TTC549 (cell line): Measurements from ENCODE around the gene HSPA1B.
"Not testable (repeated sequence)": the region's sequence is repeated elsewhere in the genome, so short reads cannot be mapped to it uniquely, and the experiment has no call there.

Source experiments
- FAIRE-seq: peaks from 2 replicates; lab custom pipeline; 2012; peaks lifted over from hg19 to GRCh38; lab: Jason Lieb, UNC

HSPA1B gene

DNA sequence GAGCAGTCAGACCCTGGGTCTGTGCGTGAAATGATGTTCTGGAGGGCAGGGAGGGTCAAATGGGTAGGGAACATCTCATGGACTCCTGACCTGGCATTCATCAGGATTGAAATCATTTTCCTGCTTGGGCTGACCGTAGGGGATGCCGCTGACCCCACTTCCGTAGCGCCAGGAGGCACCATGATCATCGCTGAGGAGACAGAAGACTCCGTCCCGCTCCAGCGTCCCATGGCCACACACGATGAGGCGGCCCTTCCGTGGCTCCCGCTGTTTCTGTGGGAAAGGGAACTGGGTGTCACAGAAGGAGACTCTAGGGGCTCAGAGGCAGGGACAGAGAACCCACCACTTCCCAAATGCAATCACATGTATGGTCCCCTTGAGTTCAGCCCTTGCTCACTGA lies 32.8 kb downstream of the HSPA1B start:
- no peak for FAIRE-seq

DNA sequence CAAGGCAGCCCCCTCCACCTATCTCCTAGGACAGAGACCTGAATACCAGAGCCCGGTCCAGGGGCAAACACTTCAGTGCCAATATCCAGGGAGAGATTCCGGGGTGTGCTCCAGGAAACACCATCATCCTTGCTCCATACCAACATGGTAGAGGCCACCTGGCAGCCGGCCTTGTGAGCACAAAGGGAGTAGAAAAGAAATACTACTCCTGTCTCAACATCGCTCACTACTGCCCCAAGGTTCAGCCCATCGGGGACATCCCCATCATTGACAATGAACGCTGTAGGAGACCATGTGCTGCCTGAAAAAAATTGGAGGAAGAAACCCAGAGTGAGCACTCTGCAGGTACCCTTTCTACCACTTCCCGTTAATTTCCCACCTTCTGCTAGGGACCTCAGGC lies 33.6 kb downstream of the HSPA1B start:
- FAIRE-seq, result no peak

DNA sequence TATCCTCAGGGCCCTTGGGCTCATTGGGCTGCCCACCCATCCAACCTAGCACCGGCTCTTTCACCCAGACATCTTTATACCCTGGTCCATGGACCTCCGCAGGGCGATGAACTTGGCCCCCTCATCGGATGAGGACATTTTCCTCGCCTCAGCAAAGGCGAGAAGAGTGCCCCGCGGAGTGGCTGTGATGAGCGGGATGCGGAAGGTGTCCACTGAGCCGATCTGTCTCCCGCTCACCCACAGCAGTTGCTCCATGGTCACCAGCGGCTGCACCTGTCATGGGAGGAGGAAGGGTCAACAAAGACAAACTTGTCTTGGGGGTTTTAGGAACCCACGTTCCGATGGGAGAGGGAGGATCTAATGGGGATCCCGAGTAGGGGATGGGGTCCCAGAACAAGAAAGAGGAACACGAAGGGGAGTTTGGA lies 34.4 kb downstream of the HSPA1B start:
- FAIRE-seq, result no peak

DNA sequence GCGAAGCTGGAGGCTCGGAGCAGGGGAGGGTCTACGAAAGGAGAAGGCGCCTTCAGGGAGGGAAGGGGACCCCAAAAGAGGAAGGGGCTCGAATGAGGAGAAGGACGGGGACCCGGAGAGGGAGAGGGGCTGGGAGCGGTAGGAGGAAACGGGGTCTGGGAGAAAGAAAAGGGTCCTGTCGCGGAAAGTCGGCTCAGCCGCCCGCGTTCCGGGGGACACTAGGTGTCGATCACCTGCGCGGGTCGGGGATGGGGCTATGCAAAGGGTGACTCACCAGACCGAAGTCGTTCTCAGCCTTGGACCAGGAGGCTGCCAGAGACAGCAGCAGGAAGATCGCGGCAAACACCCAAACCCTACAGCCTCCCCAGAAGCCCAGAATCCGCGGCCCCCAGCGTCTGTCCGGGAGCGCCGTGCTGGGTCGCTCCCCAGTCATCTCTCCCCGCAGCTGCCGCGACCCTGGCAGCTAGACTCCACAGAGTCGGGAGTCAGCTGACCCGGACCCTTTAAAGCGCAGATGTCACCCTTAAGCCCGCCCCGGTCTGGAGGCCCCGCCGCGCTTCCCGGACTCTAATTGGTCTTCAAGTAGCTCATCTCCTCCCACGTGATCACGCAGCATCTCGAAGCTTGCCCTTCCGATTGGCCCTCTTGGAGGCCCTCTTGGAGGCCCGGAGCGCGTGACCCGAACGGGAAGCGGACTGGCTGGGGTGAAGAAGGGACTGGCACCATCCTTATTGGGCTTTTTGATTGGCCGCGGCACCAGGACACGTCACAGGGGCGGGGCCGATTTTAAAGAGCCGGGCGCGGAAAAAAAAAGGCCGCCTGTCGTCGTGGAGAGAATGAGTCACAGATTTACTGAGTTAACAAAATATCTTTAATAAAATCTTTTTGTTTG lies 35.1 kb downstream of the HSPA1B start, which contains the start of gene NEU1:
Gene NEU1 (minus strand): TSS at position 478 of the 892 bp plus-strand sequence. CDS start 45 bp downstream, at position 433.
- FAIRE-seq, result peak; percentile 97

DNA sequence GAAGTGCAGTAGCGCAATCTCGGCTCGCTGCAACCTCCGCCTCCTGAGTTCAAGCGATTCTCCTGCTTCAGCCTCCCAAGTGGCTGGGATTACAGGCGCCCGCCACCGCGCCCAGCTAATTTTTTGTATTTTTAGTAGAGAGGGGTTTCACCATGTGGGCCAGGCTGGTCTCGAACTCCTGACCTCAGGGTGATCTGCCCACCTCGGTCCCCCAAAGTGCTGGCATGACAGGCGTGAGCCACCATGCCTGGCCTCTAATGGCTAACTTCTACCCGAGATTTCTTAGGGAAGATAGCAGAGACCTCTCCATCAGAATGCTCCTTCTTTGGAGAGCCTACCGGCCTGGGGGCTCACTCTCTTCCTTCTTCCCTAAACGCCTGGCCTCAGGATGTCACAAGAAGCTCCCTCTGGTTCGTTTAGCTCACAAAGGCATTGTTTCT lies 36.6 kb downstream of the HSPA1B start:
- FAIRE-seq, result not testable (repeated sequence)

DNA sequence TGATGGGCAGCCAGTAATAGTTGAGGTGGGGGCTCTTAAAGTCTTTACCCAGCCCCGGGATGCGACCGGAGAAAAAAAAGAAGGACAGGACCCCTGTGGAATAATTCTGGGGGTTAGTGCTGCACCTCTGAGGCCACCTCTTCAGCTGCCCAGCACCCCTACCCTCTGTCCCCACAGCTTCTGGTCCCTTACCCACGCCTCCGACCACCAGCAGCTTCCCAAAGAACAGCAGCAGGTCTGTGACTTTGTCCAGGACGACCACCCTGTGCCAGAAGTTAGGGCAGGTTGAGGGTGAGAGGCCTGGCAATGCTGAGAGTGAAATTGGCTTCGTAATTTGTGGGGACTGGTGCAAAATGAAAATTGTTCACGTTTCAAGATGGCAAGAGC lies 37.3 kb downstream of the HSPA1B start:
- FAIRE-seq, result no peak

DNA sequence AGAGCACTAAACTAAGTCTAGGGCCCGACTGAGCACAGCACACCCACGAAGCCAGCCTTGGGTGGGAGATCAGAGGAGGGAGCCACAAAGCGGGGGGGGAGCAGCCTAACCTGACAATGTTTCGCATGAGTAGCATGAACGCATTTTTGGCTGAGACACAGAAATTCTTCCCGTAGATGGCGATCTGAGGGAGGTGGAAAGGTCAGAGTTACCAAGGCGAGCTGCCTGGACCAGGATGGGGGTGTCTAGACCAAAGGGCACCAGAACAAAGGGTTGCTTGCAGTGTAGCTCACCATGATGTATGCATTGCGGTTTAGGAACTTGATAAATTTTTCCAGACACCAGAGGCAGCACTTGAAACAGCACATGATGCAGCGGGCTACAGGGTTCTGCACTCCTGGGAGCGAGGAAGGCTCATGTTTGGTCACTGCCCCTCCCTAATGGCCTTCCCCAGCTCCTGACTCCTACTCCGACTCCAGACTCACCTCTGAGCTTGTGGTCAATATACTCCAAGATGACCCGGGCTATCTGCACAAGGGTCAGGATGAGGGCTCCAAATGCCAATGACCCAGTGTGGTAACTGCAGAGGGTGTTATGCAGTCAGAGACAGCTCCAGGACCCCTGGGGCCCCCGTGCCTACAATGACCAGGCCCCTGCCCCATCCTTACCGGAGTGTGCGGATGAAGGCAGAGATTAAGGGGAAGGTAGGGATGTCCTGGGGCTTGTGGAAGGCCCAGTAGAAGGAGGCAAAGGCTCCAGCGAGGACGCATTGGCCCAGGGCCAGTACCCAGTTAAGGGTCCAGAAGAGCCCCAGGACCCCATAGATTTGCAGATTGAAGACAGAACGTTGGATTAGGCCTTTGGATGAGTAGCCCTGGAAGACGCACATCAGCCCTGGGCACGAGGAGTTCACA lies 37.9 kb downstream of the HSPA1B start:
- no peak for FAIRE-seq

DNA sequence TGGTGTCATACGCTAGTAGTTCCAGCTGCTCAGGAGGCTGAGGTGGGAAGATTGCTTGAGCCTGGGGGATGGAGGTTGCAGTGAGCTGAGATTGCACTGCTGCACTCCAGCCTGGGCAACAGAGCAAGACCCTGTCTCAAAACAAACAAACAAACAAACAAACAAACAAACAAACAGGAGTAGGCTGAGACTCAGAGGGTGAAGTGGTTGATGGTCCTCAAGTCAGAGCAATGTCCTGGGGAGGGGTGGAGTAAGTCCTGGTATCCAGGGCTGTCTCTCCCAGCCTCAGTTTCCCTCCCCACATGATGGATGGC lies 41.1 kb downstream of the HSPA1B start:
- not testable (repeated sequence) for FAIRE-seq

DNA sequence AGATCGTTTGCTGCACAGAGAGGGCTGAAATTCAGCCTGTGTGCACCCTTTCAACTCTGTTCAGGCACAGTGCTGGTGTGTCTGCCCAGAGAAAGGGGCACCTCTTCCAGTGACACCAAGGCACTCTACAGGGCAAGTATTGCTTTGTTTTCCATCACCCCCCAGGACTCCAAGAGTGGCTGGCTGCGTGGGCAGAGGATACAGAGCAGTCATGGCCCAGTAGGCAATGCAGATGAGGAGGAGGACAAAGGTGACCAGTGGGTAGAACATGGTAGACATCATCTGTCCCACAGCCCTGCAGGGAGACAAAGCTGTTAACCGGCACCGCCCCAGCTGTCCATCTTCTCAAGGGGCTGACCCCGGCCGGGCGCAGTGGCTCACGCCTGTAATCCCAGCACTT lies 41.8 kb downstream of the HSPA1B start:
- FAIRE-seq, result no peak

DNA sequence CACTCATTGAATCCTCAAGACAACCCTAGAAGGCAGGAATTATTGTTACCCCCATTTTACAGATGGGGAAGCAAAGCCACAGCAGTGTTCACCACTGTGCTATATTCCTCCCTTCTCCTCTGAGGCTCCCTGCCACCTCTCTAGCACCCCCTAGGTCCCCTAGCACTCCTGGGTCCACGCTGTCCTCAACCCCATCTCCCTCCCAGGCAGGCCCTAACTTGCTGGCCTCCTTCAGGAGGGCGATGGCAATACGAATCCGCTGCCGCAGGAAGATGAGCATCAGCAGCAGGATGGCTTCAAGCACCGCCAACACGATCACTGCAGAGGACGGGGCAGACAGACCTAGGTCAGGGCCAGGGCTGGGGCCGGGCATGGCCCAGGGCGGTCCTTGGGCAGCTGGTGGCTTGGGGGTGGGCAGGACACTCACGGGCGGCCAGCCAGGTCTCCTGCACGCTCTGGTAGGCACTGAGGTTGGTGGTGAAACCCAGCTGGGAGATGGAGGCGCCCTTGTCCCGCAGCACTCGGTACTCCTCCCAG lies 42.9 kb downstream of the HSPA1B start:
- FAIRE-seq, result no peak

DNA sequence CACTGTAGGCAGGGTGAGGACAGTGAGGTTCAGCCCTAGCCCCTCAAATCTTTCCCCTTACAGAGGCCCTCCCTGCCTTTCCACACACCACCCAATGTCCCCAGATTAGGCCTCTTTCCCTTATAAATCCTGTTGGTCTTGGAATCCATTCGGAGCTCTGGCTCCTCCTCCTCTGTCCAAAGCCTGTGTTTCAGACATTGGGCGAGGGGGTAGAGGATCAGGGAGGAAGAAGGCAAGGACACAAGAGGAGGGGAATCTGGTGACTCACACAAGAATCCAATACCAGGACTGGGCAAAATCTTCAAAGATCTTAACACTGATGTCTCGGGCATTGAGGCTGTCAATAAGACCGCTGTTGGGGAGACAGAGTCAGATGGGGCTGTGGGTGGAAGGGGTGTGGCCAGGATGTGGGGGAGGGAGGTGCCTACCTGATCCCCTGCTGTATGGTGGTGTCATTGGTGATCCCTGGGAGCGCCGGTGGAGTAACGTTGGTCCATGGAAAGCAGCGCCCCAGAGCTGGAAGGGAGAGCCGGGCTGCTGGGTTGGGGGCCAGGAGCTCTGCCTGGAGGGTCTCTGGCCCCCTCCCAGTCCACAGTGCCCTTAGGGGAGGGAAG lies 43.6 kb downstream of the HSPA1B start:
- FAIRE-seq, result no peak

DNA sequence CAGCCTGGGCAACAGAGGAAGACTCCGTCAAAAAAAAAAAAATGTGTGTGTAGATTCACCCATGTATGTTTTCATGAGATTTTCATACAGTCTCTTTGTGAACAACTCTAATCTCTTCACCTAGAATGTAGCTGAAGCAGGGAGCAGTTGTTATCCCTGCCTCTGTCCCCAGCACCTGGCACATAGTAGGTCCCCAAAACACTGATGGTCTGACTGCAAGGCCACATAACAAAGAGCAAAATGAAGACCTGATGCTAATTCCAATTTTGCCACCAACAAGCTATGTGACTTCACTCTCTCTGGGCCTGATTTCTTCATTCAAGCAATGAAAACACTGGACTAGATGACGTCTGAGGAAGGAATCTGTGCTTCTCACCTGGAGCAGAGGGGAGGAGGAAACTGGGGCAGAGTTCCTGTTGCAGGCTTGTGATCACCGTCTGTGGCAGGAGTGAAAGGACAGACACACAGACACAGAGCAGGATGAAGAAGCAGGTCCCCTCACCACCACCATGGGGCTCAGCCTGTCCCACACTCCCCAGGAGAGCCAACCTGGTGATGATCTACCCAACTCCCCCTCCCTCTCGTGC lies 46.6 kb downstream of the HSPA1B start:
- FAIRE-seq, result no peak

DNA sequence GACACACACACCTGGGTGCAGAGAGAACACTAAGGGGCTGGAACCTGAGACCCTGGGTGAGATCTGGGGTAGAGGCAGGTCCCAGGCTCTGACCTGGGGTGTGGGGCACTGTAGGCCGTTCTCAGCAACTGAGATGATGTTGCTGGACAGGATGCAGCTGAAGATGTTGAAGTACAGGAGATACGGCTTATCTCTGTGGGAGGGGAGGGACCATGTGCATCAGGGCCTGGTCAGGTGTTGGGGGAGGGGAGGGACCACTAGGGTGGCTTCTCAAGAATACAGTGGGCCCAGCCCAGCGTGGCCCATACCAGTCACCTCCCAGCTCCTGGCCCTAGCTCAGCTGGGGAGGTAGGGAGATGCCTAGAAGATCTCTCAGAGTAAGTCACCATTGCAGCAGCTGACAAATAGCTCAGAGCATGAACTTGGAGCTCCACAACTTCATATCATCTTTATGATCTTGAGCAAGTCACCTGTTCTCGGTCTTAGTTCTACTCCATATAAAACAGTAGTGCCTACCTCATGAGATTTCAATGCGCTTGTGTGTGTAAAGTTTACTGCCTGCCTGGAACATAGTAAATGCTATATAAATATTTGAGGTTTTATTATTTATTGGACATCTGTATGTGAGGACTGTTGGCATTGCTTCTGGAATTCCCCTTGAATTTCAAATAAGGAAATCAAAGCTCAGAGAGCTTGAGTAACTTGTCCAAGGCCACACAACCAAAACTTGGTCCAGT lies 47.5 kb downstream of the HSPA1B start:
- FAIRE-seq, result no peak

DNA sequence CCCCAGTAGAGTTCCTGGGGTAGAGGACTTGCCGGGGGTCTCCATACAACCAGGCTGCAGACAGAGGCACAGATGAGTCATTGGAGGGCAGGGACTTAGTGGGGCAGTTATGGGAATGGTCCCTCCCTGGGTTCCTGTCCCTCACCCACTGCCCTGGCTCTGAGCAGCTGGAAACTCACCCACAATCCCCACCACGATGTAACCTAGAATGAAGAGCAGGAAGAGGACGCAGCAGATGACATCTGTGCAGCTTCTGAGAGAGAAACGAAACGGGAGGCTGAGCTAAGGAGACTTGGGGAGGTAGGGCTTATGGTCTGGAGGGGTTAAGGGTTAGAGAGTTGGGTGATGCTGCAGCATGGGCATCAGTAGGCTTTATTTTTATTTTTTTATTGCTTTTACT lies 48.3 kb downstream of the HSPA1B start:
- FAIRE-seq, result no peak

DNA sequence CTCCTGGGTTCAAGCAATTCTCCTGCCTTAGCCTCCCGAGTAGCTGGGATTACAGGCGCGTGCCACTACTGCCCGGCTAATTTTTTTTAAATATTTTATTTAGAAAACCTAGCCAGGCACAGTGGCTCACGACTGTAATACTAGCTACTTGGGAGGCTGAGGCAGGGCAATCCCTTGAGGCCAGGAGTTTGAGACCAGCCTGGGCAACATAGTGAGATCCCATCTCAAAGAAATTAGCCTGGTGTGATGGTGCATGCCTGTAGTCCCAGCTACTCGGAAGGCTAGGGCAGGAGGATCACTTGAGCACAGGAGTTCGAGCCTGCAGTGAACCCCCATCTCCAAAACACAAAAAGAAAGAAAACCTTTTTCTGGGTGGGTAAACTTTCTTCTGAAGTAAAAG lies 48.8 kb downstream of the HSPA1B start:
- FAIRE-seq, result no peak

DNA sequence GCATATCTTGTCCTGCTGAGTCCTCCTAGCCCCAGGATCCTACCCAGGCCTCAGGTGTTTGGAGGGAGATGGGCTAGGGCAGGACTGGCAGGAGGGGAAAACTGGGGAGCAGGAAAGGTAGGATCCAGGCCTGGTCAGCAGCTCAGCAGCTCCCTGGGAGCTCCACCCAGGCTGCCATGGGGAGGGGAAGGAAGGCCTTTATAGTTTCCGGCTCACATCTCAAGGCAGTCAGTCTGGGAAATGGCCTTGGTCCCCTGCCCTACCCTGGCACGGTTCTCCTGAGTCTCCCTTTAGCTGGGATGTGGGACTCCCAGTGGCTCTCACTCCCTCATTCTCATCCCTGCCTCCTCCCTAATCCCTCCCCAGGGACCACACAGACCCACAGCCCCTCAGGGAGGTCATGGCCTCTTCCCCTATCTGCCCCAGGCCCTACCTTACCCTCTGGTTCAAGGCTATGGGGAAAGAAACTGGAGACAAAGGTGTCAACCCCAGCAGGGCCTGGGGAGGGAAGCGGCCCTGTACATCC lies 49.6 kb downstream of the HSPA1B start:
- no peak for FAIRE-seq

DNA sequence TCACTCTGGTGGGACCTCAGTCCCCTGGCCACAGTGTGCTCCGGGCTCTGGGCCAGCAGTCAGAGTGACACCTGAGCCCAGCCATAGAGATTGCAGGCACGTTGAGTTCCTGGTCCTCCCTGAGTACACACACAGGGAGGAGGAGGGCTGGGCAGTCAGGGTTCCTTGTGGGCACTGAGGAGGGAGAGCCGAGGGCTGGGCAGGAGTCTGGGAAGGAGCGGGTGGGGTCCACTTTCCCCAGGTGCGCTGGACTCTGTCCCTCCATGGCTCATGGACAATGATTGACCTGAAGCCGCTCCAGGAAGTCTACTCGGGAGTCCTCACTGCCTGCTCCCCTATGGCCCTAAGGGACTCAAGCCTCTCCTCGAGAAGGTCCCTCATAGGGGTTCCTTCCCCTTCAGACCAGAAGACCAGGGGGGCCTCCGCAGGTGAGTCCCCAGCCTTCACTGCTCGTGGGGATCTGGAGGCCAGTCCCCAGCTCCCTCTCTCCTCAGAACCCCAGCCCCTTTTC lies 50.2 kb downstream of the HSPA1B start:
- FAIRE-seq, result no peak

DNA sequence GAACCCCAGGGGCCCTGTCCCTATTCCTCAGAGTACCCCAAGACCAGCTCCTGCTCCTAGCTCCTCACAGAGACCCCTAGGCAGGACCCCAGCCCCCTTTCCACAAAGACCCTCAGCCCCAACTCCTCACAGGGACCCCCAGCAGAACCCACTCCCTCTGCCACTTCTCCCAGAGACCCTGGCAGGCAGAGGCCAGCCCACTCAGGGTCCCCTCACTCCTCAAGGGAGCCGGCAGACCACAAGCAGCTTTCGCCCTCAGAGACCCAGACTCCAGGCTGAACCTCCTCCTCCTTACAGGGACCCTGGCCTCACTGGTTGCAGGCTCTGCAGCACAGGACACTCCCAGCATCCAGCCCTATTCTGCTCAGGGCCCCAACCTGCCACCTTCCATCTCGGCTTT lies 50.7 kb downstream of the HSPA1B start:
- no peak for FAIRE-seq

DNA sequence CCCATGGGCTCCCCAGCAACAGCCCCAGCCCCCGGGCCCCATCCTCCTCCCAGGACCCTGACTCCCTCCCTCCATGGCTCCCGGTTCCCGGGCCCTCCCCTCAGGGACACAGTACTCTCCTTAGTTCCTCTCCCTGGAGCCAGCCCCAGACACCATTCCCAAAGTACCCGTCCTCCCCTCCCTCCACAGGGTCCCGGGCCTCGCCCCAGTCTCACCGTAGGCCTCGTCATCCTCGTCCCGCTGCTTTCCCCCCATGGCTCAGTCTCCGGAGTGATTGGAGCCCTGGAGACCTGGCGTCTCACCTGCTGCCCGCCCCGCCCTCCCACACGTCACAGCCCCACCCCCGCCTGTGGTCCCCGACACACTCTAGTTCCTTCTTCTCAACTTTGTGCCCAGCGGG lies 51.2 kb downstream of the HSPA1B start, which contains the start of gene SLC44A4:
Gene SLC44A4 (minus strand): TSS at position 272 of the 400 bp plus-strand sequence. CDS start 17 bp downstream, at position 255.
- FAIRE-seq, result no peak

DNA sequence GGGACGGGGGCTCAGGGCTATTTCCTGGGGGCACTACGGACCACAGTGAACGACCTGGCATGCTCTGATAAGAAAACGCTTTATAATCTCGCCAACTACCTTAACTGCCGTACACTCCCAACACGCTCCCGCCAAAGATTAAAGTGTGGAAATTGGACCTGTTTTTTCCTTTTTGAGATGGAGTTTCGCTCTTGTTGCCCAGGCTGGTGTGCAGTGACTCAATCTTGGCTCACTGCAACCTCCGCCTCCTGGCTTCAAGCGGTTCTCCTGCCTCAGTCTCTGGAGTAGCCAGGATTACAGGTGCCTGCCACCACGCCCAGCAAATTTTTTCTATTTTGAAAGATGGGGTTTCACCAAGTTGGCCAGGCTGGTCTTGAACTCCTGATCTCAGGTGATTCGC lies 51.6 kb downstream of the HSPA1B start:
- no peak for FAIRE-seq
